GM18505 (cell line): Measurements from ENCODE around the gene CD48.

Source experiments
- ATAC-seq: cut with Tn5 transposase; IDR thresholded peaks from one replicate; pipeline ENCODE4 v1.9.1; 2021; ENCODE audit not compliant: unreplicated experiment
- POLR2A ChIP-seq: IDR thresholded peaks from 4 replicates; pipeline ENCODE4 v1.6.1; 2011; ENCODE audit warnings: borderline replicate concordance; ENCODE audit not compliant: insufficient read depth, insufficient read length; ENCODE audit errors: extremely low read depth

Gene CD48

DNA sequence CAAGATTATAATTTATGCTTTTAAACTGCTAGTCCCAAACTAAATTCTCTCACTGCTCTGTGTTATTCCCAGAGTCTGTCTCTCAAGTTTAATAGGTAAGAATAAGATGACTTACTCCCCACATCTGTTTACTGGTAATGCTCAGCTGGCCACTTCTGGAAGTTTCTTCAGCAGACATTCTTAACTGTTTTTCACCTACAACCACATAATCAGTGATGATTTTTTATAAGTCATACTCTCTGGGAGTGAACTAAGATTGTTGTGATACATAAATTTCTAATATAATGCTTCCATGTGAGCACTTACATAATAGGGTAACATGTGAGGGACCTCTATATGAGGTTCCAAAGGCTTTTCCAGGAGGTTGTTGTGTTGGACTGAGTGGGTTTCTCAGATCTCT lies 36.1 kb upstream of the CD48 start:
- TF ChIP-seq POLR2A = no peak
- no peak for ATAC-seq

DNA sequence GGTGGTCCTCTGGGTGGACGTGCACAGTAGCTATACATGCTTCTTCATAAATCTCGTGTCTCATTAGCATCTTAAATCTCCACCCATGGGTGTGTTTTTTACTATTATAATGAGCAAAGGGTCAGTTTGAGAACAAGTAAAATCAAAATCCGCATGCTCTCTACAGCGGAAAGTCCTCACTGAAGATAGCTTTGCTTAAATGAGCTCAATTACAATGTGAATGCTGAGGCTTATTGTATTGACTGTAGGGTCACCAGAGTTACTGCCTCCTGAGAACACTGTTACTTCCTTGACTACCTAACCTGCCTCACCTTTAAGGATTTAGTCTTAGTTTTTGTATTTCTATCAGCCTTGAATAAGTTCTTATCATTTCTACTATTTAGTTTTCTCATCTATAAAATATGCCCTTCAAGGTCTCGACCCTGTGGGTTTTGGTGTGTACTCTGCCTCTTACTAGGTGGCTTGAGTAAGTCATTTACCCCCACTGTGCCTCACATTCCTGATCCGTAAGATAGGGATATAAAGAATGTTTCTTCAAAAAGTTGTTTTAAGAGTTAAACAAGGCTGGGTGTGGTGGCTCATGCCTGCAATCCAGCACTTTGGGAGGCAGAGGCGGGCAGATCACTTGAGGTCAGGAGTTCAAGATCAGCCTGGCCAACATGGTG lies 35.3 kb upstream of the CD48 start:
- ATAC-seq = no peak
- TF ChIP-seq POLR2A = no peak

DNA sequence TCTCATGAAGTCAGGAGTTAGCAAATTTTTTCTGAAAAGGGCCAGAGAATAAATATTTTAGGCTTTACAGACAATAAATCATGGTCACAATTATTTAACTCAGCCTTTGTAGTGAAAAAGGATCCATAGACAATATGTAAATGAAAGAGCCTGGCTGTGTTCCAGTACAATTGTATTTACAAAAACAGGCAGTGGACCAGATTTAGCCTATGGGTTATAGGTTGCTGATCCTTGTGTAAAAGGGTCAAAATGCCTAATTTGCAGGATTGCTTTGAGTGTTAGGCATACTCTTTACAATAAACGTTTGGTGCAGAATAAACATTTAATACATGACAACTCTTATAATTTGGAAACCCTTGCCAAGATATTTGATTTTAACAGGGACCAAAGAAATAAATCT lies 33.9 kb upstream of the CD48 start:
- TF ChIP-seq POLR2A = no peak
- no peak for ATAC-seq

DNA sequence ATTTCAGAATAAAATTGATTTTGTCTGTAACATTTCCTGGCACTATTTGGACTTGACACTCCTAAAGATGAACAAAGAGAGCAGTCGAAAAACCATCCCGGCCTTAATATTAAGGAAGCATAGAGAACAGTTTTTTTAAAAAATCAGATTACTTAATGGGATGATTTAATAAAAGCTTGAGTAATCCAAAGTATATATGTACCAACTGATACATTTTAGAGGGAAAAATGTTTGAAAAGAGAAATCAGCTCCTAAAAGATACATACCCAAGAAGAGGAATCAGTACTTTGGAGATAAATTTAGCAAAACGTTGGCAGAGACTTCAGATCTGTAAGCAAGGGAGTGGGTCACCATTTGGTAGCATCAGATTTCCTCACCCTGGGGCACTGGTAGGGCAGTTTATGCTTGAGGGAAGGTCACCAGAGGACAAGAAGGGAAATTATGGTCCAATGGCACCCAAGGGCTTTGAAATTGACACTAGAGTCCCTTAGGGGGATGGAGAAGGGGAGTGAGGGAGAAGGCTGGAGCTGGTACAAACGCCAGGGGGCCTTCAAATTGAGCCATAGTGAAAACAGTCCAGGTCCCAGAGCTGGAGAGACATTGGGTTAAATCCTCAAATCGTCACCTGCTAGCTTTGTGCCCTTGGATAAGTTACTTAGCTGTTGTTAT lies 33.4 kb upstream of the CD48 start:
- no peak for ATAC-seq
- peak; percentile 17 for TF ChIP-seq POLR2A

DNA sequence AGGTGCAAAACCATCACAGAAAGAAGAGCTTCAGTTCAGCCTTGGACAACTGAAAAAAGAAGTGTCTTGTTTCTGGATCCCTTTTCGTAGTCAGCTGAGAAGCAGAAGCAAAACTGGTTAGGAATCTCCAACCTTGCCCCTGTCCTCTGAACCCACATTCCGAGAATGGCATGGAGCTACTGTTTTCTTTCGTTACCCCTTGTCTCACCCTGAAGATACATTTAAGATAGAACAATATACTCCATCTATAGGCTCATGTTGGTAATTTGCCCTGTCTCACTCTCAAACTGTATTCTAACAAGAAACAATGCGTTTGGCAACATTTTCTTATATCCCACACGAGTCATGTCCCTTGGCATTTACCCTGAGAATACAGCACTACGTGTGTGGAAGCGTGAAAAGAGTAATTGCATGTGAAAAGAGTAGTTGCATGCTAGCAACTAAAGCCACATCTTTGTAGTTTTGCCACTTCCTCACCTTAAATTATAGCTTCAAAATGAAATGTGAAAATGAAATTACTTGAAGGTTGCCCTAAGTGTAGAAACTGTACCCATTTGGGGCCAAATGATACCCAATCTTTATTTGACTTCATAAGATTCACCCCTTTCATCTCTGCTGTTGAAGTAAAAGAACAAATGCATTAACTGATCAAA lies 32.7 kb upstream of the CD48 start:
- no peak for ATAC-seq
- no peak for TF ChIP-seq POLR2A

DNA sequence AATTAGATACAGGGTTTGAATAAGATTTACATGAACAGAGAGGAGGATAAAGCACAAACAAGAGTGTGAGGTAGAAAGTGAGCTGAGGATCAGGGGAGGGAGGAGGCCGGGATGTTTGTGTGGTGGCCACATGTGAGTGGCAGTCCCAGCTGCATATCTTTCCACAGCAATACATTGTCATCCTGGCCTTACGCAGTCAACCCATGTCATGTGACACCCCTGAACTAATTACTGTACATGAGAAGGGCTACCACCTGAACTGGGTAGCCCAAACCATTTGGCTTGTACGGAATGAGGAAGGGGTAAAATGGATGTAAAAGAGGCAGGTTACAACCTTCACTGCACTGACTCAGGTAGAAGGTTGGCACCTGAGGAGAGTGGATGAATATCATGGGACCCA lies 31.6 kb upstream of the CD48 start:
- no peak for TF ChIP-seq POLR2A
- no peak for ATAC-seq

DNA sequence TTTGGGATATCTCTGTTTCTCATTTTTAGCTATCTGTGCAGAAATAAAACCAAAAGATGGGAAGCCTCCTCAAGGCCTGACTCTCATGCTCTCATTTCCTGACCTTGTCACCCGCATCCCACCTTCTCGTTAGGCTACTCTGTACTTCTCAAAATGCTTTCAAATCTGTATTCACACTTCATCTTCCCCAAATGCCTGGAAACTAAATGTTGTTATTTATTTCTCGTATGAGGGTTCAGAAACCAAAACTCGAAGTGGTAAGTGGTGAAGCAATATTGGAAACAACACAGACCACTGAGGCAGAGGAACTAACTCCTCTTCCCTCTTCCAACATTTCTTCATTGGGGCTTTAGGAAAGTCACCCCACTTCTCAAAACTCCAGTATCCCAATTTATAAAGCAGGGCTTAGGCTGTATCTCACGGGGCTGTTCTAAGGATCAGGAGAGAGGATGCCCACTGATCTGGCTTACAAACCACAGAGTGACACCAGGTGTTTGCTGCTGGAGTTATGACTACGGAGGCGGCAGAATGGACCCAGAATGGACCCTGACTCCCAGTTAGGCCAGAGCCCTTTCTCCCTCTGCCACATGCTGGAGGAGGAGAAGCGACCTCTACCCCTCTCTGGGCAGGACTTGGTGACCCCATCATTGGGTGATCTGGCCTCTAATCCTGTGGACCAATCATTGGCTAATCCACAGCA lies 31.0 kb upstream of the CD48 start:
- ATAC-seq = no peak
- TF ChIP-seq POLR2A = peak; percentile 31

DNA sequence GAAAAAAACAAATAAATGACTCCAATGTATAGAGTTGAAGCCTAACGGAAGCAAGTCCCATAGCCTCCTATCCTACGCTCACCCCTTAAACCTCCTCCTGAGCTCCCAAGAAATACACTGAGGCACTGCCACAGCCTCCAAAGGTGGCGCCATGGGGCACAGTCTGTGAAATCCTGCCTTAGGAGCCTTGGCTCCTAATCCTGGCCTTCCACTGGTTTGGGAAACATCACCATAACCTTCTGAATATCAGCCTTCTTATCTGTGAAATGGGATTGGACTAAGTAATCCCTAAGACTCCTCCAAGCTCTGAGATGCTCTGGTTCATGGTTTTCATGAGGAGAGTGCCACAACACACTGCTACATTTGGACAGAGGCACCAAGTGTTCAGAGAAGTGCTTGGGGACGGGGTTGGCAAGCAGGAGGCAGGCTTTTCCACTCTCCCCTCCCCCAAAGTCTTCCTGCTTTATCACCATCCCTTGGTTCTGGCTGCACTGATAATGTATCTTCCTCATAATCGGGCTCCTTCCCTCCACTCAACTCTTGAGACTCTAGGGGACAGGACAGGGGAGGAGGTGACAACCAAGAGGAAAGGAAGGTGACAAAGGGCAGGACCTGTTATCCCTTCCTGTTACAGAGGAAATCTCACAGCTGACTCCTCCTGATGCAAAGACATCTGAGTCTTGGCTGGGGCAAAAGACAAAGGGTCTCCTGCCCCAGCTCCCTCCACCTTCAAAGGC lies 30.2 kb upstream of the CD48 start:
- TF ChIP-seq POLR2A = no peak
- ATAC-seq = no peak

DNA sequence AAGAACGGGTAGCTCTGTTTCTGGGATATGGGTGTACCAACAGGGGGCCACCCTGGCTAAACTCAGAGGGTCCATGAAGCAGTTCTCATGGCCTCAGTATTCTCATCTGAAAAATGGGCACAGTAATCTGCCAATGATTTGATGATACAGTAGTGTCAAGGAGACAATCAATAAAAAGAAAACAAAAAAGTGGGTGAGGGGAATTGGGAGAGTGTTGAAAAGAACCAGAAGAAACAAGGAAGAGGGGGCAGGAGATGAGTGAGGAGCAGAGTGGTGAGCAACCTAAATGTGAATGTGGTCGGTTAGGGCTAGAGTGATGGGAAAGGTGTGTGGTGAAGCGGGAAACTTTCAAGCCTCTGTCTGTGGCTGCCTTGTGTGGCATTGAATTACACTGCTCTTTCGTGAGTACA lies 29.5 kb upstream of the CD48 start:
- ATAC-seq = no peak
- peak; percentile 45 for TF ChIP-seq POLR2A

DNA sequence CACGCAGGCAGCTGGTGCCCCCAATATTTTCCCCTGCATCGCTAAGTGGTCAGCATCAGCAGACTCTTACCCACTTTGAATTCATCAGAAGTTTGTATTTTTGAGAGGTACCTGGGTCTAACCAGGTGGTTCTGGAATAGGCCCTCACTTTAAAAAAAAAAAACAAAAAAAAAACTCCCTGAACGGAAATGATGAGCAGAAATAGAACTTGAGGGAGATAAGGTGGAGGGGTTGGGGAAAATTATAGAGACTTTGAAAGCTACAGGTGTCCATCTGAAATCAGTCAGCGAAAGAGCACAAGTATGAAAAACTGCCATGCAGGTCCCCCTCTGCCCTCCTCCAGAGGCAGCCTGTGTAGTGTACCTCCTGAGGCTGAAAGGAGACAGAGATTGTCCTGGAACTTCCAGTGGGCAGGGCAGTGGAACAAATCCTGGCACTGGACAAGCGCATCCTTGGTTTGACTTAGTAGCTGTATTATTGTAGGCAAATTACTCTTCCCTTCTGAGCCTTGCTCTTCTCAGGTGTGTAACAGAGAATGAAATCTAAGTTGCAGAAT lies 28.6 kb upstream of the CD48 start:
- no peak for ATAC-seq

DNA sequence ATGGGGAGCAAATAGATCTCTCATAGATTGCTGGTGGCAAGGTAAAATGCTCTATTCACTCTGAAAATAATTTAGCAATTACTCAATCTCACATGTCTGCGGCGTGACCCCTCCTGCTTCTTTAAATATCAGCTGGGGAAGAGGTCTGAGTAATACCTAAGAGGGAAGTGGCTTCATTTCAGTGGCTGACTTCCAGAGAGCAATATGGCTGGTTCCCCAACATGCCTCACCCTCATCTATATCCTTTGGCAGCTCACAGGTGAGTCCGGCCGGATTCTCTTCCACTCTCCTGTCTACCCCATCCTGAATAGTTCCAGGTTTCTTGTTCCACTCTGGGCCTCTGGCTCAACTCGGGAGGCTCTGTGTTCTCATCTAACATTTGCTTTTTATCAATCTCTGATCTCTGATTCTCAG lies 27.5 kb upstream of the CD48 start, which contains the start of gene SLAMF7:
Gene SLAMF7 (plus strand): TSS at position 150 of the 414 bp plus-strand sequence. CDS start 55 bp downstream, at position 205.
- peak; percentile 93 for TF ChIP-seq POLR2A
- peak; percentile 49 for ATAC-seq

More for the DNA sequence above, 28.6 kb upstream of the CD48 start:
- TF ChIP-seq POLR2A = no peak

DNA sequence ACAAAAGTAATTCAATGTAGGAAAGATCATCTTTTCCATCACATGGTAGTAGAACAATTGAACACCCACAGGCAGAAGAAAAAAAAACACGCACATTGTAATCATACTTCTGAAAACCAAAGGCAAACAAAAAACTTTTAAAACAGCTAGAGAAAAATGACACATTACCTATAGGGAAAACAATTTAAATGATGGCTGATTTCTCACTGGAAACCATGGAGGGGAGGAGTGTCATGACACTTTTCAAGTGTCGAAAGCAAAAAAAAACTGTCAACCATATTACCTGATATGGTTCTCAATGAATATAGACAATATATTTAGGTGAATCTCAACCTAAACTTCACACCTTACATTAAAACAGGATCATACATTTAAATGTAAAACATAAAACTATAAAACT lies 26.6 kb upstream of the CD48 start:
- TF ChIP-seq POLR2A = no peak
- no peak for ATAC-seq
